ENCODE data around the gene PCDH10. TPM values are rescaled to one million over a fixed set of nuclear protein-coding genes. Genes with fewer than 3 reads are reported as not detected.

The PCDH10 gene
- total RNA-seq, 2 donors from 2014 or later, result 3.9 to 7.2 TPM

DNA sequence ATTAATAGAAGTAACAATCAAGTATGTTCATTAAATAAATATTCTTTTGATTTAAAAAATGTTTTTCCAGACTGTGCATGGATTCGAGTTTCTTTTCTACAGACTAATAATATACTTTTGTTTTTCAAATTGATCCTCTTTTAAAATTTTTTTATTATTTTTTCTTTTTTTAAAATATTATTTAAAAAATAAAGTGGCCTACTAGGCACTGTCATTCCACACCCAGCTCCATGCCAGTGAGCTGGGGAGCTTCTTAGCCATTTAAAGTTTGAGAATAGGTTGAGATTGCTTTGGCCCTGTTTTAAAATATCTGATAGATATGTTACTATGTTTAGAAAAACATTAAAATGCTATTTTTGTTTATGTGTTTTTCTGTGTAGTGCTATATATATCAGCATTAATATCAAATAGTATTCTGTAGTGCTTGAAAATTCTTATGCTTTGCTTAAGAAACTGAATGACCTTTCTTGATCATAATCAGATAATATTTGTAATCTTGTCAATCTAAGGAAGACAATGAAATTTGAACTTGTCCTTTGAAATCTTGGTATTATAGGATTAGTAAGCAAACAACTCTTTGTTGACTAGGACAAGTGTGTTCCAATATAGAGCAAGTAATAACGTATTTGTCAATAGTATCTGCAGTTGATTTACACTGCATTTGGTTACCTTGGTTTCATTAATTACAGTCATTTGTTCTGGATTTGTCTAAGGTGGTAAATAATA is 12.6 kb downstream of the PCDH10 start:
- no peaks in the 10 kb centered on the region for H3K27me3 ChIP-seq (replicated peaks; ENCODE audit: insufficient read depth)
- intact Hi-C loops (cut with DNase I), result no loop called here
- DNase-seq (ENCODE audit: low spot score), result no peak
- no peaks in the 10 kb centered on the region for H3K9me3 ChIP-seq
- no peak overlapping the region for H3K27ac ChIP-seq
- WGBS, result 82% methylated on average over 2 of the region's 2 CpGs
- no peaks in the 10 kb centered on the region for H3K36me3 ChIP-seq
- H3K4me3 ChIP-seq, result no peak overlapping the region
- no peaks in the 10 kb centered on the region for H3K4me1 ChIP-seq (replicated peaks)
- TF ChIP-seq, protein P1, sequence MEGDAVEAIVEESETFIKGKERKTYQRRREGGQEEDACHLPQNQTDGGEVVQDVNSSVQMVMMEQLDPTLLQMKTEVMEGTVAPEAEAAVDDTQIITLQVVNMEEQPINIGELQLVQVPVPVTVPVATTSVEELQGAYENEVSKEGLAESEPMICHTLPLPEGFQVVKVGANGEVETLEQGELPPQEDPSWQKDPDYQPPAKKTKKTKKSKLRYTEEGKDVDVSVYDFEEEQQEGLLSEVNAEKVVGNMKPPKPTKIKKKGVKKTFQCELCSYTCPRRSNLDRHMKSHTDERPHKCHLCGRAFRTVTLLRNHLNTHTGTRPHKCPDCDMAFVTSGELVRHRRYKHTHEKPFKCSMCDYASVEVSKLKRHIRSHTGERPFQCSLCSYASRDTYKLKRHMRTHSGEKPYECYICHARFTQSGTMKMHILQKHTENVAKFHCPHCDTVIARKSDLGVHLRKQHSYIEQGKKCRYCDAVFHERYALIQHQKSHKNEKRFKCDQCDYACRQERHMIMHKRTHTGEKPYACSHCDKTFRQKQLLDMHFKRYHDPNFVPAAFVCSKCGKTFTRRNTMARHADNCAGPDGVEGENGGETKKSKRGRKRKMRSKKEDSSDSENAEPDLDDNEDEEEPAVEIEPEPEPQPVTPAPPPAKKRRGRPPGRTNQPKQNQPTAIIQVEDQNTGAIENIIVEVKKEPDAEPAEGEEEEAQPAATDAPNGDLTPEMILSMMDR (IDR thresholded peaks at IDR 0.05), result no peak
- TF ChIP-seq POLR2AphosphoS5 (IDR thresholded peaks at IDR 0.05) (no peak), POLR2A (IDR thresholded peaks at IDR 0.05) (no peak)

DNA sequence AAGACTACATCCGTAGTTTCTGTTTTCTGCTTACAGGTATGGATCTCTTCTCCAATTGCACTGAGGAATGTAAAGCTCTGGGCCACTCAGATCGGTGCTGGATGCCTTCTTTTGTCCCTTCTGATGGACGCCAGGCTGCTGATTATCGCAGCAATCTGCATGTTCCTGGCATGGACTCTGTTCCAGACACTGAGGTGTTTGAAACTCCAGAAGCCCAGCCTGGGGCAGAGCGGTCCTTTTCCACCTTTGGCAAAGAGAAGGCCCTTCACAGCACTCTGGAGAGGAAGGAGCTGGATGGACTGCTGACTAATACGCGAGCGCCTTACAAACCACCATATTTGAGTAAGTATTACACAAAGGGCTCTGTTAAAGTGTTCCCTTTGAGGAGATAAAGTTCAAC is 13.8 kb downstream of the PCDH10 start:
- intact Hi-C loops (cut with DNase I), result no loop called here
- 84% methylated on average over 8 of the region's 8 CpGs for WGBS

GRCh38 chr4:133178956-133179355 is 29.9 kb downstream of the PCDH10 start:
- H3K27me3 ChIP-seq (replicated peaks; ENCODE audit: insufficient read depth), result no peaks in the 10 kb centered on the region
- H3K4me1 ChIP-seq (replicated peaks), result no peaks in the 10 kb centered on the region
- WGBS, result 77% methylated on average over 2 of the region's 2 CpGs
- H3K9me3 ChIP-seq, result no peaks in the 10 kb centered on the region
- H3K4me3 ChIP-seq, result no peak overlapping the region
- H3K27ac ChIP-seq, result no peak overlapping the region
- no peak for DNase-seq (ENCODE audit: low spot score)
- intact Hi-C loops (cut with DNase I), result no loop called here
- no peak for TF ChIP-seq POLR2A (IDR thresholded peaks at IDR 0.05)
- TF ChIP-seq, protein P1 (IDR thresholded peaks at IDR 0.05), result no peak
- no peak for TF ChIP-seq POLR2AphosphoS5 (IDR thresholded peaks at IDR 0.05)
- no peaks in the 10 kb centered on the region for H3K36me3 ChIP-seq

More for the DNA sequence above, 13.8 kb downstream of the PCDH10 start:
- no peaks in the 10 kb centered on the region for H3K36me3 ChIP-seq
- no peaks in the 10 kb centered on the region for H3K4me1 ChIP-seq (replicated peaks)
- no peak overlapping the region for H3K27ac ChIP-seq
- H3K27me3 ChIP-seq (replicated peaks; ENCODE audit: insufficient read depth), result no peaks in the 10 kb centered on the region
- no peak for TF ChIP-seq POLR2A (IDR thresholded peaks at IDR 0.05)
- TF ChIP-seq, protein P1 (IDR thresholded peaks at IDR 0.05), result no peak
- TF ChIP-seq POLR2AphosphoS5 (IDR thresholded peaks at IDR 0.05), result no peak
- DNase-seq (ENCODE audit: low spot score), result no peak
- no peak overlapping the region for H3K4me3 ChIP-seq
- H3K9me3 ChIP-seq, result no peaks in the 10 kb centered on the region

DNA sequence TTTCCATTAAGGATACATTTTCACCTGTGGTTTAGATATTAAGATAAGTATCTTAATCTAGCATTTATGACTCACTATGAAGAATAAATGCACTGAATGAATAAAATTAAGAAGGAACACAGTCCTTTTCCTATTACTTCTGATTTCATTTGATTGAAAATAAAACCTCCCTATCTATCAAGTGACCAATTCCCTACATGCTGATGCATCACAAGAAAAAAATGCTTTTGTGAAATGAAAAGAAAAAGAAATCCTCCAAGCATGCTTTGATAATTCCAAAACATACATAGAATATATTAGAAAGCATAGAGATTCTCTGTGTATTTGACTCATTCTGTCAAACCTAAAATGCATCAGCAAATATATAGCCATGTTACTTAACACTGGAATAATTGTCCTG is 37.1 kb downstream of the PCDH10 start:
- H3K4me1 ChIP-seq (replicated peaks), result no peaks in the 10 kb centered on the region
- no peaks in the 10 kb centered on the region for H3K36me3 ChIP-seq
- DNase-seq (ENCODE audit: low spot score), result no peak
- no peak overlapping the region for H3K4me3 ChIP-seq
- H3K9me3 ChIP-seq, result no peaks in the 10 kb centered on the region
- intact Hi-C loops (cut with DNase I), result no loop called here
- TF ChIP-seq POLR2AphosphoS5 (IDR thresholded peaks at IDR 0.05), result no peak
- TF ChIP-seq POLR2A (IDR thresholded peaks at IDR 0.05), result no peak
- TF ChIP-seq, protein P1 (IDR thresholded peaks at IDR 0.05), result no peak
- no peaks in the 10 kb centered on the region for H3K27me3 ChIP-seq (replicated peaks; ENCODE audit: insufficient read depth)
- no peak overlapping the region for H3K27ac ChIP-seq

DNA sequence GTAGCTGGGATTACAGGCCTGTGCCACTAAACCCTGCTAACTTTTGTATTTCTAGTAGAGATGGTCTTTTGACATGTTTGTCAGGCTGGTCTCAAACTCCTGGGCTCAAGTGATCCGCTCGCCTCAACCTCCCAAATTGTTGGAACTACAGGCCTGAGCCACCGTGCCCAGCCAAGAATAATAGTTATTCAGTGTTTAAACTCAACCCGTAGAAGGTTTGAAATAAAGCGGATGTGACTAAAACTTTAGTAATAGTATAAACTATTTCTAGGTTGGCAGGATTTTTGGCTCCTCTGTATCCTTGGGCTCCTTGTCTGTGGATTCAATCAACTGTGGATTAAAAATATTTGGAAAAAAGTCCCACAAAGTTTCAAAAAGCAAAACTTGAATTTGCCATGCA is 37.8 kb downstream of the PCDH10 start:
- intact Hi-C loops (cut with DNase I), result no loop called here
- no peak overlapping the region for H3K4me3 ChIP-seq
- TF ChIP-seq, protein P1 (IDR thresholded peaks at IDR 0.05), result no peak
- no peak for TF ChIP-seq POLR2A (IDR thresholded peaks at IDR 0.05)
- no peak for TF ChIP-seq POLR2AphosphoS5 (IDR thresholded peaks at IDR 0.05)
- no peak overlapping the region for H3K27ac ChIP-seq
- no peaks in the 10 kb centered on the region for H3K36me3 ChIP-seq
- no peaks in the 10 kb centered on the region for H3K9me3 ChIP-seq
- 94% methylated on average over 5 of the region's 5 CpGs for WGBS
- no peaks in the 10 kb centered on the region for H3K27me3 ChIP-seq (replicated peaks; ENCODE audit: insufficient read depth)
- DNase-seq (ENCODE audit: low spot score), result no peak
- no peaks in the 10 kb centered on the region for H3K4me1 ChIP-seq (replicated peaks)
